AG09319 (cell line): ENCODE data around the gene PARD3B.

Experiments
- DNase-seq: peaks from one replicate; pipeline ENCODE4 v3.0.0-alpha.2; 2010; ENCODE audit warnings: low read depth; ENCODE audit errors: extremely low read depth
- CTCF ChIP-seq: IDR thresholded peaks from 2 replicates; pipeline ENCODE4 v1.5.1; 2011; ENCODE audit warnings: low read depth, mild to moderate bottlenecking, inconsistent platforms, low read length, moderate library complexity

PARD3B gene

GRCh38 chr2:205510345-205510744, 965.1 kb downstream of the PARD3B start:
- no peak for DNase-seq
- no peak for TF ChIP-seq CTCF

GRCh38 chr2:205511221-205511620, 965.9 kb downstream of the PARD3B start:
- TF ChIP-seq CTCF = no peak
- no peak for DNase-seq

- DNase-seq = no peak
- no peak for TF ChIP-seq CTCF
Observed at GRCh38 chr2:205511641-205512040, 966.4 kb downstream of the PARD3B start.

GRCh38 chr2:205520311-205520710, 975.0 kb downstream of the PARD3B start:
- DNase-seq = no peak
- no peak for TF ChIP-seq CTCF

- TF ChIP-seq CTCF = no peak
Observed at GRCh38 chr2:205524656-205525055, 979.4 kb downstream of the PARD3B start.

GRCh38 chr2:205527801-205528200, 982.5 kb downstream of the PARD3B start:
- no peak for TF ChIP-seq CTCF
- DNase-seq = no peak

More at GRCh38 chr2:205524656-205525055, 979.4 kb downstream of the PARD3B start:
- DNase-seq = no peak

- no peak for TF ChIP-seq CTCF
- no peak for DNase-seq
Observed at GRCh38 chr2:205531072-205531471, 985.8 kb downstream of the PARD3B start.
